Putamen (tissue), 1 donor: ENCODE results near the gene TACR2.

ENCODE experiments used
- DNase-seq: peaks from one replicate; pipeline ENCODE4 v3.0.0-alpha.2; 2016; ENCODE audit warnings: low spot score

The TACR2 gene

GRCh38 chr10:69374242-69374641, 42.5 kb downstream of the TACR2 start:
- no peak for DNase-seq

DNA sequence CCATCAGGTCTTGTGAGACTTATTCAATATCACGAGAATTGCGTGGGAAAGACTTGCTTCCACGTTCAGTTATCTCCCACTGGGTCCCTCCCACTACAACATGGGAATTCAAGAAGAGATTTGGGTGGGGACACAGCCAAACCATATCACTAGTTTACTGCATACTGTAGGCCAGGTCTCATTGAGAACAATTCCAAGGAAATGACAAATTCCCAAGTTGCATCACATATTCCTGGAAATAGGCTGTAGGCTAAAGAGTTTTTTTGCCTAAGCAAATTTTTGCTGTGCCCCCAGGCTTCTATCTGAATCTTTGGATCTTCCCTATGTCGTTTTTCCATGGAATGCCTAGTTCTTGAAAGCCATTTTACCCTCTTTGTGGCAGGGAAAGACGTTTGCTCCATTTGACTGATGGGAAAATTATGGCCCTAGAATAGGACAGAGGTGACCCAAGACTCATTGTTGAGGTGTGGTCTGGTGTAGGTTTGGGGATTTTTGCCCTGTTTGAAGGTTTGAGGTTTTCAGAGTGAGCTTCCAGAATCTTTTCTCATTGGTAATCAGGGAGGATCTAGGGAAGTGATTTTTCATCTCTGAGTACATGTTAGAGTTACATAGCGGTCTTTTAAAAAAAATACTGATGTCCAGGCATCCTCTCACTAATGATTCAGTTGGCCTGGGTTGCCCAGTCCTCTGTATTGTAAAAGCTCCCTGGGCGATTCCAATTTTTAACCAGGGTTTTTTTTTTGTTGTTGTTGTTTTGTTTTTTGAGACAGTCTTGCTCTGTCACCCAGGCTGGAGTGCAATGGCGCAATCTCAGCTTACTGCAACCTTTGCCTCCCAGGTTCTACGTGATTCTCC, 44.4 kb downstream of the TACR2 start:
- DNase-seq, result no peak

DNA sequence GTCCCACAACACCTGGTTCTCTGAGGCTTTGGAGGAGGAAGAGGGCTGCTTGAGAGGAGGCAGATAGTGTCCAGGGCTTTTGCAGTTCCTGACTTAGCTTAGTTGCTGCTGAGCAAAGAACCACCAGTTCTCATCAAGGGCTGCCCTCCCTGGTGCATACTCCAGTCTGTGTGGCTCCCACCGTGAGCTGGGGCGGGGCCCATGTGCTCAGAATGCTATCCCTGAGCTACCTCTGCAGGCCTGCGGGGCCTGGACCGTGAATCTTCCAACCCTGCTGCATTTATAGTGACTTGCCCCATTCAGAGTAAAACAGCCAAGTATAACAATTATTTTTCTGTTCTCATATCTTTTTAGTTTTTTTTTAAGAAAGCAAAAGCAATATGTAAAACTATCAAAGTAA, 49.2 kb downstream of the TACR2 start:
- no peak for DNase-seq

DNA sequence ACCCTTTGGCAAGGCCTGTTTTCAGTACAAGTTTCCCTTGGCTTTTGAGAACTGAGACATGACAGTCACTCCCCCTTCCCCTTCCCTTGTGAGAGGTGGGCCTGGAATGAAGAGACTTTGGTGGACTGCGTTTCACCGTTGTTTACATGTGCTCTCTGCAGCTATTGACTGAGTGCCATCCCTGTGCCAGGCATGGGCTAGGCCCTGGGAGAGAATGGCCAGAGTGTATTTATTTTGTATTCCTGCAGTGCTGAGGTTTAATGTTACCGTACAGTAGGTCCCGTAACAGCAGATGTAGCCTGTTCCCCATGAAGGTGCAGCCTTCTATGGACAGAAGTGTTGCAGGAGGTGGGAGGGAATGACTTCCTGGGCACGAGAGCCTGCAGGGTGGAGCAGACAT, 50.0 kb downstream of the TACR2 start:
- DNase-seq, result no peak

GRCh38 chr10:69364232-69364940, 52.3 kb downstream of the TACR2 start:
- DNase-seq, result no peak

- DNase-seq, result no peak
These were observed 53.1 kb downstream of the TACR2 start for GRCh38 chr10:69363666-69364065.

DNA sequence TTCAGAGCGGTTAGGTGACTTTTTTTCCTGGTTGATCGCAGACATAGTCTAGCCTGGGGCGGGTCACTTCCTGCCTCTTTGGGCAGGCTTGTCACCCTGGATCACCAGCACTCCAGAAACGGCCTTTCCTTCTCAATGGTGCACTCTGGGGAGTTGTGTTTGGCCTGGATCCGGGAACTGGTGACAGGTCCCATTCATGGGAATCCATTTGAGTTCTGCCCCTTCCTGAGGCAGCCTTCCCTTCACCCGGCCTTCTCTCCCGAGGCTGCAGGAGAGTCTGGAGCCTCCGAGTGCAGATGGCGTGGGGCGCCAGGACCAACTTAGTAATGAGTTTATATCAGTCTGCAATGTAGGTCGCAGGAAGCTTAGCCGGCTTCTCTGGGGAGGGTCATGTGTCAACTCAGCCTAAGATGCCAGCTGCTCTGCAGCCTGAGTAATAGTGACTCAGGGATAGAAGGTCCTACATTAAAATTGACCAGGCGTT, 54.2 kb downstream of the TACR2 start:
- DNase-seq, result no peak

DNA sequence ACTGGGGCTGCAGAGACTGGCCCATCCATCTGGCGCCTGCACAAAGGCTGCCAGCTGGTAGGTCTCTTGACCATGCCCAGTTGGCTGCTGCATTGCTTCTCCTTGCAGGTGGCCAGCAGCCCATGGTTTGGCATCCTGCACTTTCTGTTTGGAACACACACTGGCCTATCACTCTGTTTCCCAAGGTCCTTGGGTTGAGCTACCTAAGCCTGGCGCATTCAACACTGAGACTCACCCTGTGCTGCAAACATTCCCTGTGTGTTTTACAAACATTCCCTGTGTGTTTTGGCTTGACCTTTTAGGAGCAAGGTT, 55.5 kb downstream of the TACR2 start:
- no peak for DNase-seq

DNA sequence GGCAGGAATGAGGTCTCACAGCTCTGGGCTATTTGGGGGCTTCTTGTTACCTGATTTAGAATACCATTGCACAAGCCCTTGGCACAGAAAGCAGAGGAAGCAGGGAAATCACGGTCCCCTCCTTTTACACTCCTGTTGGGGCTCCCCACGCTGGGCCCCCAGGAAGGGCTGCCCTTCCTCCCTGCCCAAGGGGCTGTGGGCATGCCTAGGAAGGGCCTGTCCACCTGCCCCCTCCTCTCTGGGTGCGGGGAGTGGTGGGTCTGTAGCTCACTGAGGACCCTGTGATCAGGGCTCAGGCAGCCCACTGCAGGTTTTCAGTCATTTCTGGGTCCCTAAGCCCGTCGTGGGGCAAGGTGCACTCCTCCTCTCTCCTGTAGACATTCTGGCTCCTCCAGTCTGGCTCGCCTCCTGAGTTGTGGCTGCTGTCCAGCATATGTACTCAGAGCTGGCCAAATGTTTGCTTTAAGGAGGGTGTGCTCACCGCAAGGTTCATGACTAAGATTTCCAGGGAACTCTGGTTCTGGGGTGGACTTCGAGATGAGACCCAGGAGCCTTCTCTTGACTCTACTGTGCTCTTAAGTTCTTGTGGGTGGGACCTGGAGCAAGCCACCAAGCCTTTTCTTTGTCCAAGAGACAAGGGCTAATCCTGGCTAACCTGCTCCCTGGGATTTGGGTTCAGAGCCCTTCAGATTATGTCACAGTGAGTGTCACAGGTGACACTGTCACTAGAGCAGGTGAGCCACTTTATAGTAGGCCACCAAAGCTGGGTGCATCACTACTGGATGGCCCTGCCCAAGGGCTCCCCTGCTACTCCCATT, 56.0 kb downstream of the TACR2 start:
- DNase-seq, result no peak

GRCh38 chr10:69359594-69359993, 57.1 kb downstream of the TACR2 start:
- DNase-seq, result no peak

DNA sequence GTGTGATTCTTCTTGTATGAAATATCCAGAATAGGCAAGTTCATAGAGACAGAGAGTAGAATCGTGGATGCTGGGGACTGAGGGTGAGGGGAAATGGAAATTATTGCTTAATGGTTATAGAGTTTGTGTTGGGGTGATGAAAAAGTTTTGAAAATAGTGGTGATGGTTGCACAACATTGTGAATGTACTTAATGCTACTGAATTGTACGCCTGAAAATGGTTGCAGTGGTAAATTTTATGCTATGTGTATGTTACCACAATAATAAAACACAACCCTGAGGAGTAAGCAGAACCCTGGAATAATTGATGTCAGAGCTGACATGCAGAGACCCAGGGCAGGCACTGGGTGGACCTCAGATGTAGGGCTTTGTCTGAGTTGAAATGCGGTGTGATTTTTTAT, 57.6 kb downstream of the TACR2 start:
- DNase-seq, result no peak

DNA sequence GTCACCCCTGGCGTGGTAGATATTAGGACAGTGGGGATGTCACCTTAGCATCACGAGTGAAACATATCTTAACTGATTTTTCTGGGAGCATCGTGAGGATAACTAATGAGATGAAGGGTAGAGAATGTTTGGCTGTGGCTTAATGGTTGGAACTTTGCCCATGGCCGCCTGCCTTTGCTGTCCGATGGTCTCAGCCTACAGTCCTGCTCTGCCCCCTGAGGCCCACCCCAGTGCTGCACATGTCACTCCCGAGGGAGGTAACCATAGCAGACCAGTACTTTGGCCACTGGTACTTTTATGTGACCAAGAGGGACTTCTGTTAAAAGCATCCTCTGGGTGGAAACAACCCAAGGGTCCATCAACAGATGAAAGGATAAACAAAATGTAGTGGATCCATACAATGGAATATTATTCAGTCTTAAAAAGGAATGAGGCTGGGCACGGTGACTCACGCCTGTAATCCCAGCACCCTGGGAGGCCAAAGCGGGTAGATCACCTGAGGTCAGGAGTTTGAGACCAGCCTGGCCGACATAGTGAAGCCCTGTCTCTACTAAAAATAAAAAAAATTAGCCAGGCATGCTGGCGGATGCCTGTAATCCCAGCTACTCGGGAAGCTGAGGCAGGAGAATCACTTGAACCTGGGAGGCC, 58.4 kb downstream of the TACR2 start:
- DNase-seq, result no peak

DNA sequence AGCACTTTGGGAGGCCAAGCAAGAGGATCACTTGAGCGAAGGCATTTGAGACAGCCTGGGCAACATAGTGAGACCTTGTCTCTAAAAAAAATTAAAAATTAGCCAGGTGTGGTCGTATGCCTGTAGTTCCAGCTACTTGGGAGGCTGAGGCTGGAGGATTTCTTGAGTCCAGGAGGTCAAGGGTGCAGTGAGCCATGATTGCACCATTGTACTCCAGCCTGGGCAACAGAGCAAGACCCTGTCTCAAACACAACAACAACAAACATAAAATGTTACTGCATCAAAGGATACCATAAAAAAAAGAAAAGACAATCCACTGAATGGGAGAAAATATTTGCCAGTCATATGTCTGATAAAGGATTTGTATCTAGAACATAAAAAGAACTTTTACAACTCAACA, 60.5 kb downstream of the TACR2 start:
- DNase-seq, result no peak

DNA sequence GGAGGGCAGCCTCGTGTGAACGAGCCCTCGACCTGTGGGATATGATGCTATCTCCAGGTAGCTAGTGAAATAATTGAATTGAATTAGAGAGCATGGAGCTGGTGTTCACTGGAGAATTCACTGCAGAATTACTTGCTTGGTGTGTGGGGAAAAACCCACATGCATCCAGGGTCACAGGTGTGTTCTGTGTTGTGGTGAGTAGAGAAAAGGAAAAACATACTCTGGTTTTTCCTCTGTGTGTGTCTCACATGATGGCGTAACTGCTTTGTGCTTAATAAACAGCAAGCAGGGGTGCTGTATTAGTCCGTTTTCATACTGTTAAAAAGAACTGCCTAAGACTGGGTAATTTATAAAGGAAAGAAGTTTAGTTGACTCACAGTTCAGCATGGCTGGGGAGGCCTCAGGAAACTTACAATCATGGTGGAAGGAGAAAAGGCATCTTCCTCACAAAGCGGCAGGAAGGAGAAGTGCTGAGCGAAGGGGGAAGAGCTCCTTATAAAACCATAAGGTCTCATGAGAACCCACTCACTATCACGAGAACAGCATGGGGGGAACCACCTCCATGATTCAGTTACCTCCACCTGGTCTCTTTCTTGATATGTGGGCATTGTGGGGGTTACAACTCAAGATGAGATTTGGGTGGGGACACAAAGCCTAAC, 62.6 kb downstream of the TACR2 start:
- no peak for DNase-seq
